ENCODE results near the gene LAMA5. TPM values are rescaled to one million over a fixed set of nuclear protein-coding genes. Genes with fewer than 3 reads are reported as not detected.

LAMA5 gene
- total and polyA plus RNA-seq, 8 donors = 41.4 to 278 (median 79.6) TPM

- Histone ChIP-seq H3K9me3 (no peaks in the 10 kb centered on the region), H3K4me1 (peaks cover 26 to 60% (median 40%) of the 10 kb centered on the region in 4 donors), H3K4me3 (peak overlapping the region; percentile 78 to 92 (median 82)), H3K27me3 (no peaks in the 10 kb centered on the region), H3K27ac (peak overlapping the region in 4 of 5 donors; percentile 97 to 99 (median 98)), H3K36me3 (peaks cover 41 to 56% (median 54%) of the 10 kb centered on the region in 4 donors)
- no peak for TF ChIP-seq POLR2AphosphoS5 (IDR thresholded peaks at IDR 0.05)
- intact Hi-C loops (cut with DNase I; ENCODE audit: low total_unique reads) = loop anchor here (5.0 kb wide), 1 partner anchor 78 kb away; no protein-coding TSS in a partner anchor
- 51 to 65% (median 60%) methylated on average over 15 to 29 of the region's 29 CpGs for WGBS, 5 donors
- no peak for DNase-seq
Observed at GRCh38 chr20:62304331-62305148, 62.6 kb downstream of the LAMA5 start.

- intact Hi-C loops (cut with DNase I; ENCODE audit: low total_unique reads) = loop anchor here (5.0 kb wide), 1 partner anchor 79 kb away; no protein-coding TSS in a partner anchor
- peak overlapping the region; percentile 78 to 92 (median 82) for H3K4me3 ChIP-seq
- TF ChIP-seq POLR2A (IDR thresholded peaks at IDR 0.05) = no peak
- TF ChIP-seq POLR2AphosphoS5 (IDR thresholded peaks at IDR 0.05) = peak in 1 of 3 donors; percentile 1
- no peak for TF ChIP-seq EP300 (IDR thresholded peaks at IDR 0.05)
- TF ChIP-seq, protein P1, sequence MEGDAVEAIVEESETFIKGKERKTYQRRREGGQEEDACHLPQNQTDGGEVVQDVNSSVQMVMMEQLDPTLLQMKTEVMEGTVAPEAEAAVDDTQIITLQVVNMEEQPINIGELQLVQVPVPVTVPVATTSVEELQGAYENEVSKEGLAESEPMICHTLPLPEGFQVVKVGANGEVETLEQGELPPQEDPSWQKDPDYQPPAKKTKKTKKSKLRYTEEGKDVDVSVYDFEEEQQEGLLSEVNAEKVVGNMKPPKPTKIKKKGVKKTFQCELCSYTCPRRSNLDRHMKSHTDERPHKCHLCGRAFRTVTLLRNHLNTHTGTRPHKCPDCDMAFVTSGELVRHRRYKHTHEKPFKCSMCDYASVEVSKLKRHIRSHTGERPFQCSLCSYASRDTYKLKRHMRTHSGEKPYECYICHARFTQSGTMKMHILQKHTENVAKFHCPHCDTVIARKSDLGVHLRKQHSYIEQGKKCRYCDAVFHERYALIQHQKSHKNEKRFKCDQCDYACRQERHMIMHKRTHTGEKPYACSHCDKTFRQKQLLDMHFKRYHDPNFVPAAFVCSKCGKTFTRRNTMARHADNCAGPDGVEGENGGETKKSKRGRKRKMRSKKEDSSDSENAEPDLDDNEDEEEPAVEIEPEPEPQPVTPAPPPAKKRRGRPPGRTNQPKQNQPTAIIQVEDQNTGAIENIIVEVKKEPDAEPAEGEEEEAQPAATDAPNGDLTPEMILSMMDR (IDR thresholded peaks at IDR 0.05) = no peak
- no peaks in the 10 kb centered on the region for H3K27me3 ChIP-seq
- H3K27ac ChIP-seq = peak overlapping the region; percentile 67 to 99 (median 97)
- peaks cover 34 to 51% (median 49%) of the 10 kb centered on the region in 4 donors for H3K36me3 ChIP-seq
- peaks cover 26 to 60% (median 40%) of the 10 kb centered on the region in 4 donors for H3K4me1 ChIP-seq
- DNase-seq = peak in 1 of 2 donors; percentile 56
- H3K9me3 ChIP-seq = no peaks in the 10 kb centered on the region
- 1 to 5% (median 2%) methylated on average over 23 to 66 of the region's 66 CpGs for WGBS, 5 donors
Observed at GRCh38 chr20:62303340-62304226, 63.5 kb downstream of the LAMA5 start.

GRCh38 chr20:62303062-62303339 is 64.1 kb downstream of the LAMA5 start:
- intact Hi-C loops (cut with DNase I; ENCODE audit: low total_unique reads) = loop anchor here (5.0 kb wide), 1 partner anchor 79 kb away; no protein-coding TSS in a partner anchor
- H3K27me3 ChIP-seq = no peaks in the 10 kb centered on the region
- peaks cover 26 to 58% (median 40%) of the 10 kb centered on the region in 4 donors for H3K4me1 ChIP-seq
- H3K36me3 ChIP-seq = peaks cover 28 to 51% (median 49%) of the 10 kb centered on the region in 4 donors
- no peaks in the 10 kb centered on the region for H3K9me3 ChIP-seq
- peak overlapping the region; percentile 78 to 92 (median 82) for H3K4me3 ChIP-seq
- 0% methylated on average over 2 to 39 of the region's 39 CpGs for WGBS, 5 donors
- peak overlapping the region; percentile 67 to 99 (median 97) for H3K27ac ChIP-seq
- TF ChIP-seq, protein P1 (IDR thresholded peaks at IDR 0.05) = no peak
- TF ChIP-seq POLR2AphosphoS5 (IDR thresholded peaks at IDR 0.05) = no peak
- TF ChIP-seq EP300 (IDR thresholded peaks at IDR 0.05) = no peak
- TF ChIP-seq POLR2A (IDR thresholded peaks at IDR 0.05) = no peak
- DNase-seq = no peak

DNA sequence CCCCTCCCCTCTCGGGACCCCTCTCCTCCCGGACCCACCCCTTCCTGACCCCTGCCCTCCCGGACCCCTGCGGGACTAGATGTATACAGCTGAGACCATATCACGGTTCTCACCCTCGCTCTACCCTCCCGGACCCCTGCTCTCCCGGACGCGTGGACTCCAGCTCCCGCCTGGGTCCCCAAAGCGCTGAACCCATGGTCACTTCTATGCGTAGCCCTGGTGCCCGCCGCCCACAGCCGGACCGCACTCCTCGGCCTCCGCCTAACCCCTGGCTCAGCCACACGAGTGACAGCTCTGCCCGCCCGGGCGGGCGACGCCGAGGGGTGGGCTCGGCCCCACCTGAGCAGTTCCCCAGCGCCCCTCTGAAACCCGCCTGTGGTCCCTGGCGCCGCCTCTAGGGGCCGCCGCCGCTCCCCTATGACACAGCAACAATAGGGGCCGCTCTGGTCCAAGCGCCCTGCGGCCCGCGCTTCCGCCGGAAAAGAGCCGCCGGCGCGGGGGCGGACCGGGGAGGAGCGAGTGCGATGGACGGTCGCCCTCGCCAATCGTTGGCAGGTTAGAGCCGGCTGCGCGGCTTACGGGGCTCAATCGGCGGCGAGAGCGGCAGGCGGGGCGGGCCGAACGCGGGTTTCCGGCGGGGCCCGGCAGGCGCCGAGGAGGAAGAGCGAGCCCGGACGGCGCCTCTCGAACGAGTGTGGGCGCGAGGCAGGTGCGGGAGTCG is 64.6 kb downstream of the LAMA5 start, which contains the start of gene ADRM1:
ADRM1 (plus strand) TSS at position 657 of the 721 bp plus-strand sequence. CDS start 572 bp downstream, outside the sequence.
- WGBS, 5 donors = 0% methylated on average over 25 to 81 of the region's 81 CpGs
- intact Hi-C loops (cut with DNase I; ENCODE audit: low total_unique reads) = loop anchor here (5.0 kb wide), 1 partner anchor 80 kb away; no protein-coding TSS in a partner anchor
- H3K4me3 ChIP-seq = peak within 1 kb of the TSS; percentile 78 to 92 (median 82)

More for the DNA sequence above, 64.6 kb downstream of the LAMA5 start, which contains the start of gene ADRM1:
- DNase-seq = peak; percentile 97 to 99
- Histone ChIP-seq H3K9me3 (no peaks in the 10 kb centered on the region), H3K4me1 (peaks cover 26 to 53% (median 40%) of the 10 kb centered on the region in 4 donors), H3K27ac (peak within 1 kb of the TSS; percentile 96 to 99 (median 97)), H3K27me3 (no peaks in the 10 kb centered on the region), H3K36me3 (peaks cover 23 to 51% (median 49%) of the 10 kb centered on the region in 4 donors)
- peak; percentile 50 to 93 (median 73) for TF ChIP-seq POLR2AphosphoS5 (IDR thresholded peaks at IDR 0.05)
- no peak for TF ChIP-seq POLR2A (IDR thresholded peaks at IDR 0.05)
- TF ChIP-seq, protein P1 (IDR thresholded peaks at IDR 0.05) = peak in 6 of 7 experiments; percentile 82 to 98 (median 96)

Data from stomach (tissue), 9 donors.